GM23248 (cell line): ENCODE results near the gene CTIF.

Experiments
- EZH2 ChIP-seq: fragments of 200-600 bp; sonication (generic); IDR thresholded peaks from 2 replicates; pipeline ENCODE4 v1.6.1; 2018; ENCODE audit warnings: antibody characterized with exemption, mild to moderate bottlenecking; ENCODE audit not compliant: insufficient read depth, poor library complexity, severe bottlenecking
- EZH2phosphoT487 ChIP-seq: fragments of 200-600 bp; sonication (generic); IDR thresholded peaks from 2 replicates; pipeline ENCODE4 v1.6.1; 2018; ENCODE audit warnings: antibody characterized with exemption, moderate library complexity, mild to moderate bottlenecking, low read depth; ENCODE audit not compliant: insufficient read depth

DNA sequence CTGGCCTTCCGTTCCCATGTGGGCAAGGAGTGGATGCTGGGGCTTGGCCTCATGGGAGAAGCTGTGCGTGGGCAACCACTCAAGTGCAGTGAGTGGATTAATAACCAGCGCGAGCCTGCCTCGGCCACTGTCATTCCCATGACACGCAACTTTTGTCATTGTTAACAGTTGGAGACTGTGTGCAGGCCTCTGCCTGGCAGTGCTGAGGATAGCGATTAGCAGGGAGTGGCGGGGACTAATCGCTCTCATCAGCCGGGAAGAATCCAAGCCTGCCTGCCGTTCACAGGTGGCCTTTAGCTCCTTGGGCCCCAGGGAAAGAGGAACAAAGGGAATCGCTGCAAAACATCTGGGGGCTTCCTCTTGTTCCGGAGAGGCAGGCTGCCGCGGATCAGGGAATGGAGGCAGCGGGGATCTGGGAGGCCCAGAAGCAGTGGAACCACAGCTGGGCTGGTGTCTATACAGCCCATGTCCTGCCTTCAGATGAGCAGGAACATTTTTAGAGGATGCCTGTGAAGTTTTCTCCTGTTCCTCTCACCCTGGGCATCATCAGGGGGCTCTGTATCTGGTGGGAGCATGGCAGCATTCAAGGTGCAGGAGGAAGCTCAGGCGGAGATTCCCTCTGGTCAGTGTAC is 53.8 kb downstream of the CTIF start:
- no peak for TF ChIP-seq EZH2phosphoT487
- no peak for TF ChIP-seq EZH2
